ENCODE data around the gene ITGB4.

The ITGB4 gene

GRCh38 chr17:75697651-75698291 is 23.5 kb upstream of the ITGB4 start:
- H3K4me3 ChIP-seq (ENCODE audit: low read length): no peak overlapping the region
- H3K36me3 ChIP-seq (replicated peaks; ENCODE audit: low read depth, low read length): peaks cover 65% of the 10 kb centered on the region
- H3K9ac ChIP-seq (ENCODE audit: low read length): no peak overlapping the region
- no peak overlapping the region for H3K4me2 ChIP-seq (ENCODE audit: low read length)
- no peak overlapping the region for H3K27ac ChIP-seq (ENCODE audit: low read length)
- H3K27me3 ChIP-seq (ENCODE audit: low read depth, low read length): no peaks in the 10 kb centered on the region
- H3K9me3 ChIP-seq (ENCODE audit: insufficient read depth, low read length): no peaks in the 10 kb centered on the region
- TF ChIP-seq EZH2phosphoT487 (IDR thresholded peaks at IDR 0.05; ENCODE audit: low read depth) (no peak), CTCF (IDR thresholded peaks at IDR 0.05; ENCODE audit: low read depth, low read length) (no peak)
- H4K20me1 ChIP-seq (ENCODE audit: insufficient read depth, low read length): no peaks in the 10 kb centered on the region
- no peaks in the 10 kb centered on the region for H3K4me1 ChIP-seq (ENCODE audit: low read length)
- peaks cover 27% of the 10 kb centered on the region for H3K79me2 ChIP-seq (ENCODE audit: low read length)
- H2AFZ ChIP-seq (ENCODE audit: low read depth, low read length): no peak overlapping the region

- peaks cover 65% of the 10 kb centered on the region for H3K36me3 ChIP-seq (replicated peaks; ENCODE audit: low read depth, low read length)
- peaks cover 19% of the 10 kb centered on the region; the same call in 1 of the 2 replicates for H3K79me2 ChIP-seq (ENCODE audit: low read length)
- no peak overlapping the region for H3K4me2 ChIP-seq (ENCODE audit: low read length)
These were observed 22.6 kb upstream of the ITGB4 start for GRCh38 chr17:75698659-75699058.

GRCh38 chr17:75701288-75701687 is 20.0 kb upstream of the ITGB4 start:
- no peak overlapping the region for H3K4me2 ChIP-seq (ENCODE audit: low read length)
- H3K36me3 ChIP-seq (replicated peaks; ENCODE audit: low read depth, low read length): peaks cover 52% of the 10 kb centered on the region
- H3K27me3 ChIP-seq (ENCODE audit: low read depth, low read length): no peaks in the 10 kb centered on the region
- H3K4me3 ChIP-seq (ENCODE audit: low read length): no peak overlapping the region
- H4K20me1 ChIP-seq (ENCODE audit: insufficient read depth, low read length): no peaks in the 10 kb centered on the region
- no peak overlapping the region for H3K9ac ChIP-seq (ENCODE audit: low read length)
- no peaks in the 10 kb centered on the region for H3K9me3 ChIP-seq (ENCODE audit: insufficient read depth, low read length)
- no peak overlapping the region for H2AFZ ChIP-seq (ENCODE audit: low read depth, low read length)
- H3K79me2 ChIP-seq (ENCODE audit: low read length): peaks cover 7% of the 10 kb centered on the region; the same call in 1 of the 2 replicates
- no peak overlapping the region for H3K27ac ChIP-seq (ENCODE audit: low read length)
- TF ChIP-seq EZH2phosphoT487 (IDR thresholded peaks at IDR 0.05; ENCODE audit: low read depth): no peak
- TF ChIP-seq CTCF (IDR thresholded peaks at IDR 0.05; ENCODE audit: low read depth, low read length): no peak
- H3K4me1 ChIP-seq (ENCODE audit: low read length): no peaks in the 10 kb centered on the region

More at GRCh38 chr17:75698659-75699058, 22.6 kb upstream of the ITGB4 start:
- Histone ChIP-seq H3K4me1 (ENCODE audit: low read length) (no peaks in the 10 kb centered on the region), H3K27ac (ENCODE audit: low read length) (no peak overlapping the region), H4K20me1 (ENCODE audit: insufficient read depth, low read length) (no peaks in the 10 kb centered on the region), H3K27me3 (ENCODE audit: low read depth, low read length) (no peaks in the 10 kb centered on the region), H3K9me3 (ENCODE audit: insufficient read depth, low read length) (no peaks in the 10 kb centered on the region), H2AFZ (ENCODE audit: low read depth, low read length) (no peak overlapping the region), H3K4me3 (ENCODE audit: low read length) (no peak overlapping the region), H3K9ac (ENCODE audit: low read length) (no peak overlapping the region)
- no peak for TF ChIP-seq EZH2phosphoT487 (IDR thresholded peaks at IDR 0.05; ENCODE audit: low read depth)
- no peak for TF ChIP-seq CTCF (IDR thresholded peaks at IDR 0.05; ENCODE audit: low read depth, low read length)

- TF ChIP-seq CTCF (IDR thresholded peaks at IDR 0.05; ENCODE audit: low read depth, low read length): no peak
- TF ChIP-seq EZH2phosphoT487 (IDR thresholded peaks at IDR 0.05; ENCODE audit: low read depth): no peak
- H2AFZ ChIP-seq (ENCODE audit: low read depth, low read length): no peak overlapping the region
- no peak overlapping the region for H3K27ac ChIP-seq (ENCODE audit: low read length)
- no peaks in the 10 kb centered on the region for H3K79me2 ChIP-seq (ENCODE audit: low read length)
- peaks cover 68% of the 10 kb centered on the region for H3K36me3 ChIP-seq (replicated peaks; ENCODE audit: low read depth, low read length)
- no peaks in the 10 kb centered on the region for H3K9me3 ChIP-seq (ENCODE audit: insufficient read depth, low read length)
- H3K9ac ChIP-seq (ENCODE audit: low read length): no peak overlapping the region
- H3K4me1 ChIP-seq (ENCODE audit: low read length): no peaks in the 10 kb centered on the region
- H4K20me1 ChIP-seq (ENCODE audit: insufficient read depth, low read length): no peaks in the 10 kb centered on the region
- H3K27me3 ChIP-seq (ENCODE audit: low read depth, low read length): no peaks in the 10 kb centered on the region
- H3K4me2 ChIP-seq (ENCODE audit: low read length): no peak overlapping the region
- no peak overlapping the region for H3K4me3 ChIP-seq (ENCODE audit: low read length)
These were observed 18.1 kb upstream of the ITGB4 start for GRCh38 chr17:75703191-75703590.

Data from OCI-LY3 (cell line).